Measurements from ENCODE around the gene TPM2.
"Not testable (repeated sequence)": the region's sequence is repeated elsewhere in the genome, so short reads cannot be mapped to it uniquely, and the experiment has no call there.

GRCh38 chr9:35639225-35639624, 50.5 kb downstream of the TPM2 start:
- TF ChIP-seq CTCF (IDR thresholded peaks at IDR 0.05); EZH2 (IDR thresholded peaks at IDR 0.05; ENCODE audit: borderline replicate concordance, insufficient read depth, low read depth, low read length, poor library complexity, severe bottlenecking): not testable (repeated sequence)
